22Rv1 (cell line): ENCODE results near the gene YES1.
A peak's percentile ranks its signal among the peaks of the same experiment; 100 is the strongest.
"Not testable (repeated sequence)": the region's sequence is repeated elsewhere in the genome, so short reads cannot be mapped to it uniquely, and the experiment has no call there.

Source experiments
- H3K27ac ChIP-seq: fragments of 450-650 bp; 2 replicates; pipeline ENCODE4 v1.5.1; 2017
- ZFX ChIP-seq: fragments of 450-650 bp; IDR thresholded peaks from 2 replicates; pipeline ENCODE4 v1.6.1; 2017; ENCODE audit warnings: antibody characterized with exemption, borderline replicate concordance
- TF ChIP-seq, protein P1 (sequence below): fragments of 450-650 bp; IDR thresholded peaks from 2 replicates; pipeline ENCODE4 v1.5.1; 2017; ENCODE audit warnings: mild to moderate bottlenecking

Gene YES1

DNA sequence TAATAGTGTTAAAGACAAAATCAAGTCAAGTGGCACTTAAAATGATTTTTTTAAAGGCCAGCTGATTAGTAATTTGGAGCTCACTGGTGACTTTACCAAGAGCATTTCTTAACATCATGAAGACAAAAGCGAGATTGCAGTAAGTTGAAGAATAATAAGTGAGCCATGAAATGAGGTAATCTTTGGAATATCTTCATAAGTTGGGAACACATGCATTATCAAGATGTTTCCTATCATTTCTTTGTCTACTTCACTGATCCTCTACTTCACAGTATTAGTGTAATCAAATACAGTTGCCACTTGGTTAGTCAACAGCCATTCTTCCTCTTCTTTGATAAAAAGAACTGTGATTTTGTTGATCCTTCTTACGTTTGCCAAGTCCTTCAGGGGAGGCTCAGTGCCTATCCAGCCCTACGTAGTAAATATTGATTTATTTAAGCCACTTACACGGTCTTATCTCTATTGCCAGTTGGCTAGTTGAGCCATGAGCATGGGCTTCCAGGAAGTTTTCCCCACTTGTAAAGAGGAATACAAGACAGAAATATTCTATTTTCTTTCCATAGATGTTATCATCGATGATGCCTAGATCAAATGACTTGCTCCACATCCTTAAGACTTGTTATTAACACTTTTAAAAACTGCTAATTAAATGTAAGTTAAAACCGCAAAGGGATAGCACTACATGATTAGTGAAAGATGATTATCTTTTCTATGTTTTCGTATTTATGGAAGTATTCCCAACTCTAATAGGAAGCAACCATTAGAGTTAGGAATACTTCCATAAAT lies 46.1 kb downstream of the YES1 start:
- TF ChIP-seq, protein P1, sequence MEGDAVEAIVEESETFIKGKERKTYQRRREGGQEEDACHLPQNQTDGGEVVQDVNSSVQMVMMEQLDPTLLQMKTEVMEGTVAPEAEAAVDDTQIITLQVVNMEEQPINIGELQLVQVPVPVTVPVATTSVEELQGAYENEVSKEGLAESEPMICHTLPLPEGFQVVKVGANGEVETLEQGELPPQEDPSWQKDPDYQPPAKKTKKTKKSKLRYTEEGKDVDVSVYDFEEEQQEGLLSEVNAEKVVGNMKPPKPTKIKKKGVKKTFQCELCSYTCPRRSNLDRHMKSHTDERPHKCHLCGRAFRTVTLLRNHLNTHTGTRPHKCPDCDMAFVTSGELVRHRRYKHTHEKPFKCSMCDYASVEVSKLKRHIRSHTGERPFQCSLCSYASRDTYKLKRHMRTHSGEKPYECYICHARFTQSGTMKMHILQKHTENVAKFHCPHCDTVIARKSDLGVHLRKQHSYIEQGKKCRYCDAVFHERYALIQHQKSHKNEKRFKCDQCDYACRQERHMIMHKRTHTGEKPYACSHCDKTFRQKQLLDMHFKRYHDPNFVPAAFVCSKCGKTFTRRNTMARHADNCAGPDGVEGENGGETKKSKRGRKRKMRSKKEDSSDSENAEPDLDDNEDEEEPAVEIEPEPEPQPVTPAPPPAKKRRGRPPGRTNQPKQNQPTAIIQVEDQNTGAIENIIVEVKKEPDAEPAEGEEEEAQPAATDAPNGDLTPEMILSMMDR: no peak
- no peak for TF ChIP-seq ZFX
- H3K27ac ChIP-seq: no peak overlapping the region

DNA sequence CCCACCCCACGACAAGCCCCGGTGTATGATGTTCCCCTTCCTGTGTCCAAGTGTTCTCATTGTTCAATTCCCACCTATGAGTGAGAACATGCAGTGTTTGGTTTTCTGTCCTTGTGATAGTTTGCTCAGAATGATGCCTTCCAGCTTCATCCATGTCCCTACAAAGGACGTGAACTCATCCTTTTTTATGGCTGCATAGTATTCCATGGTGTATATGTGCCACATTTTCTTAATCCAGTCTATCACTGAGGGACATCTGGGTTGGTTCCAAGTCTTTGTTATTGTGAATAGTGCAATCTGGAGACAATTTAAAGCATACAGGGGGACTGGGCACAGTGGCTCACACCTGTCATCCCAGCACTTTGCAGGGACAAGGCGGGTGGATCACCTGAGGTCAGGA lies 52.2 kb downstream of the YES1 start:
- not testable (repeated sequence) for H3K27ac ChIP-seq

DNA sequence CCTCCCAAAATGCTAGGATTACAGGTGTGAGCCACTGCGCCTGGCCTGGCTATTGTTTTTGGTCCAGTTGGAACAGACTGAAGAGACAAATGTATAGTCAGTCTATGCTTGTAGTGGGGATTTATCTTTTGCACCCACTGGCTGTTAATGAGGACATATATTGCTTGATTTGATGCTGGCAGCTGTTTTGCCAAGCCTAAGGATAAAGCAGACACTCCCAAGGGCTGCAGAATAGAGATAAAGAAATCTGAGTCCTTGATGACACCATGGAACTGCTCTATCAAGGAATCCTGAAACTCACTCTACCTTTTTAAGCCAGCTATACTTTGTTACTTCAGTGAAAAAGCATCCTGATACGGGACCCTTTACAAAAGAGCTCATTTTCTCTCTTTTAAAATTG lies 56.5 kb downstream of the YES1 start:
- H3K27ac ChIP-seq: no peak overlapping the region
- TF ChIP-seq, protein P1: no peak
- TF ChIP-seq ZFX: no peak

DNA sequence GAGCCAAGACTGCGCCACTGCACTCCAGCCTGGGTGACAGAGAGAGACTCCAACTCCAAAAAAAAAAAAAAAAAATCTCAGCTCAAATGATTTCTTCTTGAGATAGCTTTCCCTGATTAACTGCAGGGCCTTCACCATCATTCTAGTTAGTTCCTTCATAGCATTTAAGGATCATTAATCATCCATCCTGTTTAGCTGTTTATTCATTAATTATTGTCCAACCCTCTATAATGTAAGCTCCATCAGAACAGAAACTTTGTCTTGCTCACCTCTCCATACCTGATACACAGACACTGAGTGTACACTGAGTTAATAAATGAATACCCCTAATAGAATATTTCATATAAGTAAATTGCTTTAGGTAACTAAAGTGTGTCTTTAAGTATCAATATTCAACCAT lies 57.4 kb downstream of the YES1 start:
- TF ChIP-seq, protein P1: no peak
- TF ChIP-seq ZFX: no peak

DNA sequence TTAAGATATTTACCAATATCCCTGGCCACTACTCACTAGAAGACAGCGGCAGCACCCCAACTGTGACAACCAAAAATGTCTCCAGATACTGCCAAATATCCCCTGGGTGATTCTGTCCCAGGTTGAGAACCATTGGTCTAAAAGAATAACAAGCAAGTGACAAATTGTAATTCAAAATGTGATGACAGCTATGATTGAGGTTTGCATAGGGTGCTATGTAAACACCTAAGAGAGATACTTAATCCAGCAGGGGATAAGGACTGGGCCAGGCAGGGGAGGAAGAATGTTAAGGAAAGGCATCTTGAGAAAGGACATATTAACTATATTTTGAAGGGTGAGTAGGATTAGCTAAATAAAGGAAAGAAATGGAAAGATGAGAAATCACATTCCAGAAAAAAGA lies 61.6 kb downstream of the YES1 start:
- no peak overlapping the region for H3K27ac ChIP-seq
- TF ChIP-seq, protein P1: no peak
- no peak for TF ChIP-seq ZFX

More for the DNA sequence above, 57.4 kb downstream of the YES1 start:
- no peak overlapping the region for H3K27ac ChIP-seq

DNA sequence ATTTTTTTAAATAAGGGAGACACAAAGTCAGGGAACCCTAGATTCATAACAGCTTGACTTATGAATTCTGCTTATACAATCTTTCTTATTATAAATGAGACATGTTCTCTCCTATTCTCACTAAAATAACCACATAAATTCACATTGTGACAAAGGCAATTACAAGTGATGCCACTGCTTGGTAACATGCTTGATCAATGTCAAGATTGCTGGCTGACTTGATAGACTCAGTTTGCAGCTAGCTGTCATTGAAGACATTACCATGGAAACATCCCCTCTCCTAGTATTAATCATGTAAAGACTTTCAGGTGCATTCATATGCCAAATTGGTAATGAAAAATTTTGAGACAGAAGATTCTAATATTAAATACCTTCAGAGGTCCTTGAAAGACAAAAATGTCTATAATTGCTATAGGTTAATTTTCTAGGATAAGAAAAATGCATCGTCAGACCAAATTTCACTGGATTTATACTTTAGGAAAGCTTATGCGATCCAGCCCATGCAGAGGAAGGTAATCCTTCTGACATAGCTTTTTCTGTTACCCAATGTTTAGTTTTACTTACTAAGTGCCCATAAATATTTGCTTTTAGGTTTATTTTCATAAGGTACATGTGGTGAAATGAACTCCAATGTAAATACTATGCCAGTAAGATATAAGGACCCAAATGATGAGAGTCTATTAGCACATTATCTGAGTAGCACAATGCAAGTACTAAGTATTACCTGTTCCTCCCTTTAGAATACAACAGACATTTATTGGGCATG lies 67.0 kb downstream of the YES1 start:
- TF ChIP-seq, protein P1: no peak
- no peak for TF ChIP-seq ZFX
- no peak overlapping the region for H3K27ac ChIP-seq

DNA sequence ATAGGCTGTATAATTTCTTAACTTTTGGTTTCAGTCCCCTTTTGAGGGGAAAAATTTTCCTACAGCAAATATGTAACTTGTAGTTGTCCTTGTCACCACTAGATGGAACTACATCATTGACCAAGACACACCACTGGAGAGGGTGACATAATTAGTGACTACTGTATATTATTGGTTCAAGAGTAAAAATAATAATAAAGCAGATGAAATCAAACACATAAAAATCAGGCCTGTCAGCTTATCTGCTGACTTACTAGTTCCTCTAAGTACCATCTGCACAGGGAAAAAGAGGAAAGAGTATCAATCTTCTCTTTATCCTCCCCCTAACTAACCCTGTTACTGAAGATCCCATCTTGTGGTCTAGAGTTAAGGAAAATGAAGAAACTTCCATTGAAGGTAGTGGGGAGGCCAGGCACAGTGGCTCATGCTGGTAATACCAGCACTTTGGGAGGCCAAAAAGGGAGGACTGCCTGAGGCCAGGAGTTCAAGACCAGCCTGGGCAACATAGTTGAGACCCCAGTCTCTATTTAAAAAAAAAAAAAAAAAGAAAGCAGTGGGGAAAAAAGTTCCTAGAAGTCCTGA lies 70.0 kb downstream of the YES1 start:
- TF ChIP-seq, protein P1: peak; percentile 81
- no peak for TF ChIP-seq ZFX
- H3K27ac ChIP-seq: no peak overlapping the region
